ENCODE data around the gene PEX11G. TPM values are rescaled to one million over a fixed set of nuclear protein-coding genes. Genes with fewer than 3 reads are reported as not detected.

PEX11G gene
- polyA plus RNA-seq, 1 donor from 2014 or later = 1.3 TPM

GRCh38 chr19:7455600-7456296 is 33.1 kb downstream of the PEX11G start:
- Histone ChIP-seq H2AFZ (ENCODE audit: low read depth, low read length) (no peak overlapping the region), H3K27me3 (ENCODE audit: insufficient read depth, low read depth, low read length) (no peaks in the 10 kb centered on the region), H3K27ac (ENCODE audit: low read length) (no peak overlapping the region), H3K36me3 (ENCODE audit: insufficient read depth, low read length) (peaks cover 18% of the 10 kb centered on the region), H3K79me2 (replicated peaks; ENCODE audit: insufficient read depth, low read length) (no peaks in the 10 kb centered on the region), H3K4me3 (ENCODE audit: low read length) (no peak overlapping the region), H3F3A (ENCODE audit: insufficient read depth, low read length, poor library complexity, severe bottlenecking) (no peaks in the 10 kb centered on the region), H3K9me3 (ENCODE audit: low read length) (peaks cover 10% of the 10 kb centered on the region), H3K9me2 (ENCODE audit: insufficient read depth, low read length) (no peaks in the 10 kb centered on the region), H3K4me2 (ENCODE audit: low read length) (no peak overlapping the region), H4K20me1 (ENCODE audit: insufficient read depth) (no peaks in the 10 kb centered on the region), H3K9ac (ENCODE audit: low read length) (no peak overlapping the region)
- no peak for TF ChIP-seq REST (IDR thresholded peaks at IDR 0.05; ENCODE audit: borderline replicate concordance)
- no peak for TF ChIP-seq EZH2 (IDR thresholded peaks at IDR 0.05; ENCODE audit: borderline replicate concordance, insufficient read depth, low read length, poor library complexity, severe bottlenecking)
- TF ChIP-seq TAF1 (IDR thresholded peaks at IDR 0.05; ENCODE audit: low read depth) = no peak
- TF ChIP-seq SMC3 (conservative IDR thresholded peaks at IDR 0.05; ENCODE audit: poor library complexity) = no peak
- TF ChIP-seq POLR2AphosphoS5 (IDR thresholded peaks at IDR 0.05) = no peak
- TF ChIP-seq RAD21 (conservative IDR thresholded peaks at IDR 0.05) = no peak
- TF ChIP-seq, protein P1, sequence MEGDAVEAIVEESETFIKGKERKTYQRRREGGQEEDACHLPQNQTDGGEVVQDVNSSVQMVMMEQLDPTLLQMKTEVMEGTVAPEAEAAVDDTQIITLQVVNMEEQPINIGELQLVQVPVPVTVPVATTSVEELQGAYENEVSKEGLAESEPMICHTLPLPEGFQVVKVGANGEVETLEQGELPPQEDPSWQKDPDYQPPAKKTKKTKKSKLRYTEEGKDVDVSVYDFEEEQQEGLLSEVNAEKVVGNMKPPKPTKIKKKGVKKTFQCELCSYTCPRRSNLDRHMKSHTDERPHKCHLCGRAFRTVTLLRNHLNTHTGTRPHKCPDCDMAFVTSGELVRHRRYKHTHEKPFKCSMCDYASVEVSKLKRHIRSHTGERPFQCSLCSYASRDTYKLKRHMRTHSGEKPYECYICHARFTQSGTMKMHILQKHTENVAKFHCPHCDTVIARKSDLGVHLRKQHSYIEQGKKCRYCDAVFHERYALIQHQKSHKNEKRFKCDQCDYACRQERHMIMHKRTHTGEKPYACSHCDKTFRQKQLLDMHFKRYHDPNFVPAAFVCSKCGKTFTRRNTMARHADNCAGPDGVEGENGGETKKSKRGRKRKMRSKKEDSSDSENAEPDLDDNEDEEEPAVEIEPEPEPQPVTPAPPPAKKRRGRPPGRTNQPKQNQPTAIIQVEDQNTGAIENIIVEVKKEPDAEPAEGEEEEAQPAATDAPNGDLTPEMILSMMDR (IDR thresholded peaks at IDR 0.05; ENCODE audit: poor library complexity, severe bottlenecking) = no peak
- TF ChIP-seq MXI1 (conservative IDR thresholded peaks at IDR 0.05; ENCODE audit: poor library complexity, severe bottlenecking) = no peak
- TF ChIP-seq EP300 (conservative IDR thresholded peaks at IDR 0.05; ENCODE audit: poor library complexity, severe bottlenecking) = no peak

DNA sequence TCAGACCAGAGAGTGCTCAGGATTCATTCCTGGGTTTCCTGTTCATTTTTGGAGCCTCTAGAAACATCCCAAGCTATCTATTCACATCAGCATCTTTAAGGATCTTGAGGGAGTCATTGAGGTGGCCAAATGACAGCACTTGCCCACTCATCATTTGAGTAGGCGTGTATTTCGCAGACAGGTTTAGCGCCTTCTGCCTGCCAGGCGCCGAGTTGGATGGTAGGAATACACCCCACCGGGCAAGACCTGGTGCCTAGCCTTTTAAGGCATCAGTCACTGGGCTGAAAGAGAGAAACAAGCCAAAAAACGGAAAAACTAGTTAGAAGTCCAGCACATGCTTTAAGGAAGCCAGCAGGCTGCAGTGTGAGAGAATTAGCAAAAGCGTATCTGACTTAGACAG is 33.8 kb downstream of the PEX11G start:
- H3K4me2 ChIP-seq (ENCODE audit: low read length) = no peak overlapping the region
- H3K9me2 ChIP-seq (ENCODE audit: insufficient read depth, low read length) = no peaks in the 10 kb centered on the region
- peaks cover 17% of the 10 kb centered on the region for H3K9me3 ChIP-seq (ENCODE audit: low read length)
- no peak overlapping the region for H3K4me3 ChIP-seq (ENCODE audit: low read length)
- no peaks in the 10 kb centered on the region for H3F3A ChIP-seq (ENCODE audit: insufficient read depth, low read length, poor library complexity, severe bottlenecking)
- H4K20me1 ChIP-seq (ENCODE audit: insufficient read depth) = no peaks in the 10 kb centered on the region
- H3K9ac ChIP-seq (ENCODE audit: low read length) = no peak overlapping the region
- peaks cover 26% of the 10 kb centered on the region for H3K36me3 ChIP-seq (ENCODE audit: insufficient read depth, low read length)
- H2AFZ ChIP-seq (ENCODE audit: low read depth, low read length) = no peak overlapping the region
- no peaks in the 10 kb centered on the region for H3K27me3 ChIP-seq (ENCODE audit: insufficient read depth, low read depth, low read length)
- H3K27ac ChIP-seq (ENCODE audit: low read length) = no peak overlapping the region
- H3K79me2 ChIP-seq (replicated peaks; ENCODE audit: insufficient read depth, low read length) = no peaks in the 10 kb centered on the region
- TF ChIP-seq SMC3 (conservative IDR thresholded peaks at IDR 0.05; ENCODE audit: poor library complexity) = no peak
- no peak for TF ChIP-seq RAD21 (conservative IDR thresholded peaks at IDR 0.05)
- no peak for TF ChIP-seq EP300 (conservative IDR thresholded peaks at IDR 0.05; ENCODE audit: poor library complexity, severe bottlenecking)
- no peak for TF ChIP-seq TAF1 (IDR thresholded peaks at IDR 0.05; ENCODE audit: low read depth)
- TF ChIP-seq POLR2AphosphoS5 (IDR thresholded peaks at IDR 0.05) = no peak
- TF ChIP-seq REST (IDR thresholded peaks at IDR 0.05; ENCODE audit: borderline replicate concordance) = no peak
- TF ChIP-seq, protein P1 (IDR thresholded peaks at IDR 0.05; ENCODE audit: poor library complexity, severe bottlenecking) = no peak
- TF ChIP-seq EZH2 (IDR thresholded peaks at IDR 0.05; ENCODE audit: borderline replicate concordance, insufficient read depth, low read length, poor library complexity, severe bottlenecking) = no peak
- TF ChIP-seq MXI1 (conservative IDR thresholded peaks at IDR 0.05; ENCODE audit: poor library complexity, severe bottlenecking) = no peak
